ENCODE data around the gene MYH15.
"Not testable (repeated sequence)": the region's sequence is repeated elsewhere in the genome, so short reads cannot be mapped to it uniquely, and the experiment has no call there.

Gene MYH15

GRCh38 chr3:108381529-108382140 lies 128.8 kb downstream of the MYH15 start:
- DNase-seq, result no peak

- DNase-seq, result no peak
These were observed 130.1 kb downstream of the MYH15 start for GRCh38 chr3:108380128-108380795.

- DNase-seq, result not testable (repeated sequence)
These were observed 131.4 kb downstream of the MYH15 start for GRCh38 chr3:108378952-108379342.

- no peak for DNase-seq
These were observed 132.0 kb downstream of the MYH15 start for GRCh38 chr3:108378153-108378951.

GRCh38 chr3:108377384-108377783 lies 133.0 kb downstream of the MYH15 start:
- DNase-seq, result no peak

- DNase-seq, result no peak
These were observed 134.4 kb downstream of the MYH15 start for GRCh38 chr3:108376026-108376425.

- DNase-seq, result no peak
These were observed 151.4 kb downstream of the MYH15 start for GRCh38 chr3:108359011-108359410.

GRCh38 chr3:108357042-108357441 lies 153.4 kb downstream of the MYH15 start:
- DNase-seq, result no peak

GRCh38 chr3:108354562-108354961 lies 155.8 kb downstream of the MYH15 start:
- no peak for DNase-seq

GRCh38 chr3:108352176-108352575 lies 158.2 kb downstream of the MYH15 start:
- DNase-seq, result no peak

GRCh38 chr3:108346301-108347227 lies 163.8 kb downstream of the MYH15 start:
- no peak for DNase-seq

GRCh38 chr3:108345492-108346205 lies 164.7 kb downstream of the MYH15 start:
- DNase-seq, result no peak

GRCh38 chr3:108343491-108343890 lies 166.9 kb downstream of the MYH15 start:
- no peak for DNase-seq

- DNase-seq, result no peak
These were observed 167.4 kb downstream of the MYH15 start for GRCh38 chr3:108342837-108343486.

- DNase-seq, result no peak
These were observed 168.5 kb downstream of the MYH15 start for GRCh38 chr3:108341911-108342310.

GRCh38 chr3:108338901-108339545 lies 171.4 kb downstream of the MYH15 start:
- DNase-seq, result no peak

- no peak for DNase-seq
These were observed 175.7 kb downstream of the MYH15 start for GRCh38 chr3:108334701-108335100.

GRCh38 chr3:108333961-108334360 lies 176.4 kb downstream of the MYH15 start:
- DNase-seq, result no peak

- no peak for DNase-seq
These were observed 178.6 kb downstream of the MYH15 start for GRCh38 chr3:108331792-108332191.
